Ascending aorta (tissue), 2 donors: ENCODE data around the gene SELENOP. TPM values are rescaled to one million over a fixed set of nuclear protein-coding genes. Genes with fewer than 3 reads are reported as not detected.
"Not testable (repeated sequence)": the region's sequence is repeated elsewhere in the genome, so short reads cannot be mapped to it uniquely, and the experiment has no call there.

Source experiments
- DNase-seq, 2 donors: peaks; one replicate each; pipeline ENCODE4 v3.0.0-alpha.2; 2019; ENCODE audit warnings: low spot score in 2 of 2
- H3K27ac ChIP-seq, 2 donors: fragments of 200-600 bp; sonication (generic); one replicate each; pipeline ENCODE4 v1.5.1; 2016 to 2017; ENCODE audit warnings: mild to moderate bottlenecking in 1 of 2
- H3K27me3 ChIP-seq: fragments of 200-600 bp; sonication (generic); one replicate; pipeline ENCODE4 v1.5.1; 2017
- H3K36me3 ChIP-seq, 2 donors: fragments of 200-600 bp; sonication (generic); one replicate each; pipeline ENCODE4 v1.5.1; 2016
- H3K4me1 ChIP-seq, 2 donors: fragments of 200-600 bp; sonication (generic); one replicate each; pipeline ENCODE4 v1.5.1; 2016 to 2017; ENCODE audit warnings: mild to moderate bottlenecking in 1 of 2
- H3K4me3 ChIP-seq, 2 donors: fragments of 200-600 bp; sonication (generic); one replicate each; pipeline ENCODE4 v1.5.1; 2016 to 2017; ENCODE audit warnings: mild to moderate bottlenecking in 1 of 2
- H3K9me3 ChIP-seq, 2 donors: fragments of 200-600 bp; sonication (generic); one replicate each; pipeline ENCODE4 v1.5.1; 2016
- intact Hi-C: fragments of 100-400 bp; cut with DNase I; formaldehyde crosslinking; loops from one replicate; pipeline ENCODE4 v1.15.1; 2023
- total RNA-seq: library from RNA; depleted of rRNA; stranded (reverse); fragments of >200 nt; gene quantifications from one replicate; pipeline ENCODE4 v1.1.0, GENCODE V29; 2016
- TF ChIP-seq, protein P1 (sequence below), 3 experiments: fragments of 200-600 bp in 2 of 3; fragments of 450-650 bp in 1 of 3; sonication (generic) in 2 of 3; IDR thresholded peaks; one replicate each; pipeline ENCODE4 v1.5.1; 2016 to 2019; ENCODE audit warnings: antibody characterized with exemption in 3 of 3, mild to moderate bottlenecking in 1 of 3, moderate library complexity in 1 of 3

The SELENOP gene
- total RNA-seq, 1 donor from 2014 or later = 119 TPM

DNA sequence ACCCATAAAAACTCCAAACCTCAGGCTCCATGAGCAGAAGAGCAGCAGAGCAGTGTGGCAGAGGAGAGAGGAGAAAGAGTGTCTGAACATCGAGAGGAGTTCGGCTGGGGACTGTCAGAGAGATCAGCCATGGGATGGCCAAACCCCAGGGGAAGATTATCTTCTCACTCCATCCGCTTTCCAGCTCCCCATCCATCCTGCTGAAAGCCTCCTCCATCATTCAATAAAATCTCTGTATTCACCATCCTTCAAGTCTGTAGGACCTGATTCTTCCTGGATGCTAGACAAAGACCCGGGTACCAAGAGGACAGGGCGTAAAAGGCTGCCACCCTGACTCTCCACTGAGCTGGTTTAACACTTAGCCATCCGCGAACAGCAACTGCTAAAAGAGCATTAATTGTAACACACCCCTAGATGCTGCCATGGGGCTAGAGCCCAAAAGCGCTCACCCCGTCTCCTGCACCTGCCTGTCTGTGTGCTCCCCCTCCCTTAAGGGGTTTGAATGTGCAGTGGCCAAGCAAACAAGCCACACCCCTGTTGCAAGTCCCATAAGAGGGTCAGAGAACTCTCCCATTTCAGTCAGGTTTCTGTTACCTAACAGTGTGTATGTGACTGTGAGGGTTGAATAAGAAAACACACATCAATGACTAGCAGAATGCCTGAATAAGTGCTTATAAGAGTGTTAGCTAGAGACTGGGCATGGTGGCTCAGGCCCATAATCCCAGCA, 13.9 kb upstream of the SELENOP start:
- Histone ChIP-seq H3K27me3 (no peaks in the 10 kb centered on the region), H3K27ac (no peak overlapping the region), H3K9me3 (no peaks in the 10 kb centered on the region), H3K4me3 (no peak overlapping the region), H3K36me3 (no peaks in the 10 kb centered on the region), H3K4me1 (no peaks in the 10 kb centered on the region)
- no peak for DNase-seq
- TF ChIP-seq, protein P1, sequence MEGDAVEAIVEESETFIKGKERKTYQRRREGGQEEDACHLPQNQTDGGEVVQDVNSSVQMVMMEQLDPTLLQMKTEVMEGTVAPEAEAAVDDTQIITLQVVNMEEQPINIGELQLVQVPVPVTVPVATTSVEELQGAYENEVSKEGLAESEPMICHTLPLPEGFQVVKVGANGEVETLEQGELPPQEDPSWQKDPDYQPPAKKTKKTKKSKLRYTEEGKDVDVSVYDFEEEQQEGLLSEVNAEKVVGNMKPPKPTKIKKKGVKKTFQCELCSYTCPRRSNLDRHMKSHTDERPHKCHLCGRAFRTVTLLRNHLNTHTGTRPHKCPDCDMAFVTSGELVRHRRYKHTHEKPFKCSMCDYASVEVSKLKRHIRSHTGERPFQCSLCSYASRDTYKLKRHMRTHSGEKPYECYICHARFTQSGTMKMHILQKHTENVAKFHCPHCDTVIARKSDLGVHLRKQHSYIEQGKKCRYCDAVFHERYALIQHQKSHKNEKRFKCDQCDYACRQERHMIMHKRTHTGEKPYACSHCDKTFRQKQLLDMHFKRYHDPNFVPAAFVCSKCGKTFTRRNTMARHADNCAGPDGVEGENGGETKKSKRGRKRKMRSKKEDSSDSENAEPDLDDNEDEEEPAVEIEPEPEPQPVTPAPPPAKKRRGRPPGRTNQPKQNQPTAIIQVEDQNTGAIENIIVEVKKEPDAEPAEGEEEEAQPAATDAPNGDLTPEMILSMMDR (IDR thresholded peaks at IDR 0.05) = no peak
- intact Hi-C loops = no loop called here

DNA sequence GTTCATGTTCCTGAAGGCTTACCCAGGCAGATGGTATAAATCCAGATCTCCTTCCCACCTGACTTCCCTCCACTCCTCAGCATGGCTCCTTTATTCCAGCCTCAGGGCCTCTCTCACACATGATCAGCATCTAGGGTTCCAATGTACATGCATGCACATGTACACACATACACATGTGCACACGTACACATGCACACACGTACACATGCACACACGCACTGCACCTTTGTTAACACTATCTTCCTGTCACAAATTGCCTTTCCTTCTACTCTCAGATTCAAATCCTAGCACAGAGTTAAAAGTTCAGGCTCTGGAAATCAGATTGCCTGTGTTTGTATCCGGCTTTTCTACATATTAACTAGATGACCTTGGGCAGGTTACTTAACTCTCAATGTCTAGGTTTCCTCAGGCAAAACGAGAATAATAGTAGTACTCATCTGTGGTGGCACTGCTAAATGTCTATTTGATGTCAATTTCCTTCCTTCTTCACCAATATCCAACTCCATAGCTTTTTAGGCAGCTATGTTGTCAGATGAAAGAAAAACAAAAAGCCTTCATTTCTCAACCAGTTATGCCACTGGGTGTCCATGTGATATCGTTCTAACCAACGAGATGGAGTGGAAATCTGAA, 12.8 kb upstream of the SELENOP start:
- TF ChIP-seq, protein P1 (IDR thresholded peaks at IDR 0.05) = no peak
- no peaks in the 10 kb centered on the region for H3K4me1 ChIP-seq
- no peaks in the 10 kb centered on the region for H3K36me3 ChIP-seq
- no peak overlapping the region for H3K27ac ChIP-seq
- H3K9me3 ChIP-seq = no peaks in the 10 kb centered on the region
- intact Hi-C loops = no loop called here
- no peak overlapping the region for H3K4me3 ChIP-seq
- H3K27me3 ChIP-seq = no peaks in the 10 kb centered on the region
- DNase-seq = no peak

DNA sequence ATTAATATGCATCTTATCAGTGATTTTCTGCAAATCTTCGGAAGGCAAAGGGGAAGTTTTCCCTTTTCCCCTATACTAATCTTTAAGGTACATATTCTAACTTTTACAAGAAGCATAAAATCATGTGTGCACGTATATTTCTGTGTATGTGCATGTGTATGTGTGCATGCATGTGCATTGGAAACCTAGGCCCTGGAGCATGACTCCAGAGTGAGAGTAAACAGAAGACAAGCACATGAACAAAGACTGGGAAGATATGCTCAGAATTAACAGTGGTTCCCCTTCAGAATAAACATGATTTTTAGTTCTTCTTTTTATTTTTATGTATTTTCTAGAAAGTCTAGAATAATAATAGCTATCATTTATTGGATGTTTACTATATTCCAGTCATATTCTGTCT, 10.9 kb upstream of the SELENOP start:
- Histone ChIP-seq H3K9me3 (no peaks in the 10 kb centered on the region), H3K4me3 (no peak overlapping the region), H3K27me3 (no peaks in the 10 kb centered on the region), H3K36me3 (no peaks in the 10 kb centered on the region), H3K4me1 (no peaks in the 10 kb centered on the region), H3K27ac (no peak overlapping the region)
- DNase-seq = no peak
- TF ChIP-seq, protein P1 (IDR thresholded peaks at IDR 0.05) = no peak
- intact Hi-C loops = no loop called here

DNA sequence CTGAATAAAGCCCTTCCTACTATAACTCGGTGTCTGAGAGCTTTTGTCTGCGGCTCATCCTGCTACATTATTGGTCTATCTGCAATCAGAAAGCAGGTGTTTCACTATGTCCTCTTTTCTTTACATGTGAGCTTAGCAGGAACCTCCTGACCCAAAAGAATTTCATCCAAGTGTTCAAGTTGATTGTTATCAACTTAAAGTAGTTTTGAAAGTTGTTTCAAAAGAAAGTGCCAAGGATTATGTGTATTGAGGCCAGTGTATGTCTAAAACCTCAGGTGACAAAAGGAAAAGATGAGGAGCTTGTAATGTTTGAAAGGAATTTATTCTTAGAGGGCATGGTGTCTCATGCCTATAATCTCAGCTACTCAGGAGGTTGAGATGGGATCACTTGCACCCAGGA, 8.1 kb upstream of the SELENOP start:
- DNase-seq = no peak
- H3K36me3 ChIP-seq = no peaks in the 10 kb centered on the region
- no peak overlapping the region for H3K4me3 ChIP-seq
- H3K9me3 ChIP-seq = no peaks in the 10 kb centered on the region
- H3K27me3 ChIP-seq = no peaks in the 10 kb centered on the region
- intact Hi-C loops = loop anchor here (10.0 kb wide), 1 partner anchor 65 kb away; no protein-coding TSS in a partner anchor
- H3K27ac ChIP-seq = no peak overlapping the region
- no peaks in the 10 kb centered on the region for H3K4me1 ChIP-seq
- TF ChIP-seq, protein P1 (IDR thresholded peaks at IDR 0.05) = no peak

DNA sequence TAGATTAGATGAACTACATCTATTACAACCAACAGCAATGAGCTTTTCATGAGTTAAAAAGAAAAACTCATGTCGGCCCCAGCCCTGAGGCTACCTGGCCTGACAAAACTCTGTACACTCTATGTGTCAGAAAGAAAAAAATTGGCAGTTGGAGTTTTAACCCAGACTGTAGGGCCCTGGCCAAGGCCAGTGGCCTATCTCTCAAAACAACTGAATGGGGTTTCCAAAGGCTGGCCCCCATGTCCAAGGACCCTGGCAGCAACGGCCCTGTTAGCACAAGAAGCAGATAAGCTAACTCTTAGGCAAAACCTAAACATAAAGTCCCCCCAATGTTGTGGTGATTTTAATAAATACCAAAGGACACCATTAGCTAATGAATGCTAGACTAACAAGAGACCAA, 4.9 kb upstream of the SELENOP start:
- not testable (repeated sequence) for H3K4me3 ChIP-seq, H3K4me1 ChIP-seq, H3K36me3 ChIP-seq, H3K27me3 ChIP-seq, DNase-seq, H3K9me3 ChIP-seq, H3K27ac ChIP-seq
- intact Hi-C loops = loop anchor here (10.0 kb wide), 1 partner anchor 68 kb away; no protein-coding TSS in a partner anchor

DNA sequence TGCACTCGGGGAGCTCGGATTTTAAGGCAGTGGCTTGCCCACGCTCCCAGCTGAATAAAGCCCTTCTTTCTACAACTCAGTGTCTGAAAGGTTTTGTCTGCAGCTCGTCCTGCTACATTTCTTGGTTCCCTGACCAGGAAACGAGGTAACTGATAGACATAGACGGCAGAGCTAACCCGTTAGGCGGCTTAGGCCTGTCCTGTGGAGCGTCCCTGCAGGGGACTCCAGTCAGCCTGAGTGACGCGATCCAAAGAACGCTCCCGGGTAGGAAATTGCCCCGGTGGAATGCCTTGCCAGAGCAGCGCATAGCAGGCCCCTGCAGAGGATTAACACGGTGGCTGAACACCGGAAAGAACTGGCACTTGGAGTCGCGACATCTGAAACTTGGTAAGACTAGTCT, 1.8 kb upstream of the SELENOP start:
- intact Hi-C loops = loop anchor here (10.0 kb wide), 1 partner anchor 71 kb away; no protein-coding TSS in a partner anchor
- H3K4me1 ChIP-seq = peaks cover 0 to 4% of the 10 kb centered on the region in 2 donors
- no peaks in the 10 kb centered on the region for H3K9me3 ChIP-seq
- H3K36me3 ChIP-seq = no peaks in the 10 kb centered on the region
- TF ChIP-seq, protein P1 (IDR thresholded peaks at IDR 0.05) = no peak
- no peak for DNase-seq
- H3K4me3 ChIP-seq = no peak overlapping the region
- no peak overlapping the region for H3K27ac ChIP-seq
- H3K27me3 ChIP-seq = no peaks in the 10 kb centered on the region
